ENCODE data around the gene ZBTB8A.

ZBTB8A gene

GRCh38 chr1:32540605-32541004 is 1.4 kb downstream of the ZBTB8A start:
- H3K9ac ChIP-seq = no peak overlapping the region
- no peak overlapping the region for H3K27ac ChIP-seq

GRCh38 chr1:32541064-32541566 is 1.9 kb downstream of the ZBTB8A start:
- Histone ChIP-seq H3K79me2 (peaks cover 6% of the 10 kb centered on the region), H3K27me3 (ENCODE audit: control insufficient read depth, insufficient read depth, low read length) (no peaks in the 10 kb centered on the region), H3K36me3 (ENCODE audit: control insufficient read depth, insufficient read depth, low read length) (no peaks in the 10 kb centered on the region), H3K27ac (no peak overlapping the region), H3K9me3 (ENCODE audit: control insufficient read depth, low read length) (no peaks in the 10 kb centered on the region), H3K4me3 (ENCODE audit: low read depth, low read length) (no peak overlapping the region), H3K4me1 (peaks cover 2% of the 10 kb centered on the region), H3K9ac (no peak overlapping the region), H2AFZ (no peak overlapping the region), H3K4me2 (ENCODE audit: low read length) (no peak overlapping the region)
- no peak for TF ChIP-seq CTCF (IDR thresholded peaks at IDR 0.05)

More at GRCh38 chr1:32540605-32541004, 1.4 kb downstream of the ZBTB8A start:
- H3K27me3 ChIP-seq (ENCODE audit: control insufficient read depth, insufficient read depth, low read length) = no peaks in the 10 kb centered on the region
- H3K79me2 ChIP-seq = peaks cover 2% of the 10 kb centered on the region
- H3K4me1 ChIP-seq = peaks cover 2% of the 10 kb centered on the region
- TF ChIP-seq CTCF (IDR thresholded peaks at IDR 0.05) = no peak
- no peaks in the 10 kb centered on the region for H3K36me3 ChIP-seq (ENCODE audit: control insufficient read depth, insufficient read depth, low read length)
- no peak overlapping the region for H3K4me3 ChIP-seq (ENCODE audit: low read depth, low read length)
- H2AFZ ChIP-seq = no peak overlapping the region
- no peak overlapping the region for H3K4me2 ChIP-seq (ENCODE audit: low read length)
- H3K9me3 ChIP-seq (ENCODE audit: control insufficient read depth, low read length) = no peaks in the 10 kb centered on the region

GRCh38 chr1:32546611-32547010 is 7.4 kb downstream of the ZBTB8A start:
- no peak overlapping the region for H3K27ac ChIP-seq
- H3K36me3 ChIP-seq (ENCODE audit: control insufficient read depth, insufficient read depth, low read length) = no peaks in the 10 kb centered on the region
- H3K9ac ChIP-seq = no peak overlapping the region
- no peaks in the 10 kb centered on the region for H3K9me3 ChIP-seq (ENCODE audit: control insufficient read depth, low read length)
- no peak overlapping the region for H2AFZ ChIP-seq
- no peak overlapping the region for H3K4me2 ChIP-seq (ENCODE audit: low read length)
- H3K79me2 ChIP-seq = peaks cover 6% of the 10 kb centered on the region
- no peak for TF ChIP-seq CTCF (IDR thresholded peaks at IDR 0.05)
- H3K4me1 ChIP-seq = no peaks in the 10 kb centered on the region
- H3K4me3 ChIP-seq (ENCODE audit: low read depth, low read length) = no peak overlapping the region
- no peaks in the 10 kb centered on the region for H3K27me3 ChIP-seq (ENCODE audit: control insufficient read depth, insufficient read depth, low read length)

- H3K36me3 ChIP-seq (ENCODE audit: control insufficient read depth, insufficient read depth, low read length) = no peaks in the 10 kb centered on the region
Measured at GRCh38 chr1:32549616-32550015, 10.4 kb downstream of the ZBTB8A start.

More at GRCh38 chr1:32549616-32550015, 10.4 kb downstream of the ZBTB8A start:
- H2AFZ ChIP-seq = no peak overlapping the region
- H3K9ac ChIP-seq = no peak overlapping the region
- H3K27ac ChIP-seq = no peak overlapping the region
- no peak overlapping the region for H3K4me2 ChIP-seq (ENCODE audit: low read length)
- H3K4me3 ChIP-seq (ENCODE audit: low read depth, low read length) = no peak overlapping the region
- no peak for TF ChIP-seq CTCF (IDR thresholded peaks at IDR 0.05)
- H3K4me1 ChIP-seq = no peaks in the 10 kb centered on the region
- no peaks in the 10 kb centered on the region for H3K9me3 ChIP-seq (ENCODE audit: control insufficient read depth, low read length)
- no peaks in the 10 kb centered on the region for H3K27me3 ChIP-seq (ENCODE audit: control insufficient read depth, insufficient read depth, low read length)
- peaks cover 6% of the 10 kb centered on the region for H3K79me2 ChIP-seq

All from parathyroid adenoma (tissue), 2 donors.